Activated effector memory CD4-positive, alpha-beta T cell treated with Interleukin-2 at 50 U/mL for 16 hours (primary cell): ENCODE results near the gene CT45A9.
"Not testable (repeated sequence)": the region's sequence is repeated elsewhere in the genome, so short reads cannot be mapped to it uniquely, and the experiment has no call there.

ENCODE experiments used
- DNase-seq: peaks from one replicate; pipeline ENCODE4 v3.0.0-alpha.2; 2020

The CT45A9 gene, protein sequence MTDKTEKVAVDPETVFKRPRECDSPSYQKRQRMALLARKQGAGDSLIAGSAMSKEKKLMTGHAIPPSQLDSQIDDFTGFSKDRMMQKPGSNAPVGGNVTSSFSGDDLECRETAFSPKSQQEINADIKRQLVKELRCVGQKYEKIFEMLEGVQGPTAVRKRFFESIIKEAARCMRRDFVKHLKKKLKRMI

DNA sequence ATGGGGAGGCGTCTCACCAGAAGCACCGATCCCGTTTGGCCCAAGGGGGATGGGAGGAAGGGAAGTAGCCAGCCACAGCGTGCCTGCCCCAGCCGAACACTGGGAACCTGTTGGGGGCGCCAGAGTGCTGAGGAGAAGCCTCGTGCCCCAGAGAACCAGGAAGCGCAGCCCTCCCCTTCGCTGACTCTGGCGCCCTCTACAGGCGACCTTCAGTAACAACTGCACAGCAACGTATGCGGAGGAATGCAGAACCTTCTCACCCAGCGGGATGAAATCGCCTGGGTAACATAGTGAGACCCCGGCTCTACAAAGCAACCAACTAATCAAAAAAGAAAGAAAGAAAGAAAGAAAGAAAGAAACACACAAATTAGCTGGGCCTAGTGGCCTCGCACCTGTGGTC lies at the start of gene CT45A9:
Gene CT45A9 (minus strand): TSS at position 101 of the 400 bp plus-strand sequence. CDS start 3,751 bp downstream, outside the sequence.
- not testable (repeated sequence) for DNase-seq

DNA sequence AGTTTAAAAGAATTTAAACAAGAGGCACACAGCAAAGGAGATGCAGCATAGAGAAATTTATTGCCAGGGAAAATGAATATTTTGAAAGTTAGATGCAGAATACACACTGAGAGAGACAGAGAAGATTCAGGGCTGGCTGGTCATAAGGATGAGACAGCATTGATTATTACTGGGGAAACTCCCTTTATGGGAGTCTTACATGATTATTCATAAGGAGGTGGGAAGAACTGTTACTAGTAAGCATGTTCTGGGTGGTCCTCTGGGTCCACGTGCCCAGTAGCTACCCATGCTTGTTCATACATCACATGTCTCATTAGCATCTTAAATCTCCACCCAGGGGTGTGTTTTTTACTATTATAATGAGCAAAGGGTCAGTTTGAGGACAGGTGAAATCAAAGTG lies 48.9 kb upstream of the CT45A9 start:
- not testable (repeated sequence) for DNase-seq

DNA sequence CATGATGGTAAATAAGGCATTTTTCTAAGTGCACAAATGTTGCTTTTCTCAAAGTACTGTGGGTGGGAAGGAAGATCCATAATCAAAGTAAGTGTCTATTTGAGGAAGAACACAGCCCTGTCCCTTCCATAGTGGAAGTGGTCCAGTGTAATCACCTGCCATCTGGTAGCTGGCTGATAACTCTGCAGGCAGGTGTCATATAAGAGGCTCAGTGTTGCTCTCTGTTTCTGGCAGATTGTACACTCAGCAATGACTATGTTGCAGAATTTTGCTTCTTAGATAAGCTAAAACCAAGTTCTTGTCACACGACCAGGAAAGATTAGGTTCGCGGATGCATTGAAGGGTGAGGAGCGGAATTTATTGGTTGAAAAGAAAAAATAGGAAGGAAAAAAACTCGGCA lies 42.8 kb upstream of the CT45A9 start:
- no peak for DNase-seq

DNA sequence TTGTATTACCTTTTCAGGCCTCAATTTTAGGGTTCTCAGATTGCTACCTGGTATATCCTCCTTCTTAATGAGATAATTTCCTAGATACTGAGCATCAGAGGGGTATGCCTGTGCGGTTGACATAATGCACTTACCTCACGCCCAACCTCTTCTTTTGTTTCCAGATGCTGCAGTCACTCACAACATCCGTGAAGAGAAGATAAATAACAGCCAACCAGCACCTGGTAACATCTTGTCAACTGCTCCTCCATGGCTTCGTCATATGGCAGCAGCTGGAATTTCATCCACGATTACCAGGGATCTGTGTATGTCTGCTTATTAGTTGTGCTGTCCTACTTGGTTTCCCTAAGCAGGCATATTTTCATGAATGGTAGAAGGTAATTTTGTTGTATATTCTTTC lies 38.6 kb upstream of the CT45A9 start:
- no peak for DNase-seq

DNA sequence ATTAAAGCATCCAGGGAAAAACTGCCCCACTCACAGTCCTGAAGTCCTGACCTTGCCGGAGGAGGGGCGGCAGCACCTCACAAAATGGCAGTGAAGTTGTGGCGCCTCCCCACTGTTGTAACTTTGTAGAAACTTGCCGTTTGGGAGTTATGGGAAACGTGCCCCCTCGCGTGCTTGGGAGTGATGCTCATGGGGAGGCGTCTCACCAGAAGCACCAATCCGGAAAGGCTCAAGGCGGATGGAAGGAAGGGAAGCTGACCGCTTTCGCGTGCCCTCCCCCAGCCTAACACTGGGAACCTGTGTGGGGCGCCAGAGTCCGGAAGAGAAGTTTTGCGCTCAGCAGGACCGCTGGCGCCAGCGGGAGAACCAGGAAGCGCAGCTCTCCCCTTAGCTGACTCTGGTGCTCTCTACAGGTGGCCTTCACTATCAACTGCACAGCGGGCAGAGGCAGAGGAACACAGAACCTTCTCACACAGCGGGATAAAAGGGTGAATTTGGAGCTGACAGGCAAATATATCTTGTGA lies 21.7 kb upstream of the CT45A9 start, which contains the start of the genes CT45A10 and SAGE1:
Gene CT45A10 (minus strand): TSS at position 151 of the 524 bp plus-strand sequence. CDS start 8,100 bp downstream, outside the sequence.
Gene SAGE1 (plus strand): TSS at position 423 of the 524 bp plus-strand sequence. CDS start 2,527 bp downstream, outside the sequence.
- no peak for DNase-seq

DNA sequence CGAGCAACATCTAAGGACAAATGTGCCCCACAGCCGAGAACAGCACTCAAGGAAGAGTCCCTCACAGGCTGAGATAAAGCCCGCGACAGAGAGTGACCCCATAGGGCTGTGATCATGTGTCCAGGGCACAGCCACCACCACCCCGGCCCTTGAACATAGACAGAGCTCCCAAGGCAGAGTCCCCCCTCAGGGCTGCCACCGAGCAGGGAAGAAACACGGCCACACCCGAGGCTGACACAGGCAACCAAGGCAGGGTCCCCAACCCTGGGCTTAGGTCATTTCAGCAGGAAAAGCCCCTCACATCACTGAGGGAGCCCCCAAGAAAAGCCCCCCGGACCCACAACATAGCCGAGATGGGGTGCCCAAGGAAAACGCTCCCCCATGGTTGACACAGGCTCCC lies 21.2 kb upstream of the CT45A9 start:
- no peak for DNase-seq

DNA sequence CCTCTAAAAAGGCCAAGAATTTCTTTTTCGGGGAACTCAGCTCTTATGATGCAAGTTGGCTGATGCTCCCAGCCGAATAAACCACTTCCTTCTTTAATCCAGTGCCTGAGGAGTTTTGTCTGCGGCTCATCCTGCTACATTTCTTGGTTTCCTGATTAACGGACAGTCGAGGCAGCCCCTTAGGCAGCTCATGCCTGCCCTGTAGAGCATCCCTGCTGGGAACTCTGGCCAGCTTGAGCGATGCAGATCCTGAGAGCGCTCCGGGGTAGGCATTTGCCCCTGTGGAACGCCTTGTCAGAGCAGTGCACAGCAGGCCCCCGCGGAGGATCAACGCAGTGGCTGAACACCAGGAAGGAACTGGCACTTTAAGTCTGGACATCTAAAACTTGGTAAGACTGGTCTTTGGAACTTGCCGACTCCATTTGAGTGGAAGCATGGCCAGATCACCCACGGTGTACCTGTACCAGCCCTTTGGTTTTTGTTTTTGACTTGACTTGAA lies 18.5 kb upstream of the CT45A9 start:
- no peak for DNase-seq

DNA sequence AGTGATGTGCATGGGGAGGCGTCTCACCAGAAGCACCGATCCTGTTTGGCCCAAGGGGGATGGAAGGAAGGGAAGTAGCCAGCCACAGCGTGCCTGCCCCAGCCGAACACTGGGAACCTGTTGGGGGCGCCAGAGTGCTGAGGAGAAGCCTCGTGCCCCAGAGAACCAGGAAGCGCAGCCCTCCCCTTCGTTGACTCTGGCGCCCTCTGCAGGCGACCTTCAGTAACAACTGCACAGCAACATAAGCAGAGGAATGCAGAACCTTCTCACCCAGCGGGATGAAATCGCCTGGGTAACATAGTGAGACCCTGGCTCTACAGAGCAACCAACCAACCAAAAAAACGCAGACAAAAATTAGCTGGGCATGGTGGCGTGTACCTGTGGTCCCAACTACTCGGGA lies 17.4 kb upstream of the CT45A9 start:
- DNase-seq: not testable (repeated sequence)

DNA sequence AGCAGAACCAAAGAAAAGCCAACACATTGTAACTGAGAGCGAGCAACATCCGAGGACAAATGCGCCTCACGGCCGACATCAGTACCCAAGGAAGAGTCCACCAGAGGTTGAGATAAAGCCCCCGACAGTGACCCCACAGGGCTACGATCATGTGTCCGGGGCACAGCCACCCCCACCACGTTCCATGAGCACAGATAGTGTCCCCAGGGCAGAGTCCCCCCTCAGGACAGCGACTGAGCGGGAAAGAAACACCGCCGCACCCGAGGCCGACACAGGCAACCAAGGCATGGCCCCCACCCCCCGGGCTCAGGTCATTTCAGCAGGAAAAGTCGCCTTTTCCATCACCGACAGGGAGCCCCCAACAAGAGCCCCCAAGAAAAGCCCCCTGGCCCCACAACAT lies 16.6 kb upstream of the CT45A9 start:
- not testable (repeated sequence) for DNase-seq

DNA sequence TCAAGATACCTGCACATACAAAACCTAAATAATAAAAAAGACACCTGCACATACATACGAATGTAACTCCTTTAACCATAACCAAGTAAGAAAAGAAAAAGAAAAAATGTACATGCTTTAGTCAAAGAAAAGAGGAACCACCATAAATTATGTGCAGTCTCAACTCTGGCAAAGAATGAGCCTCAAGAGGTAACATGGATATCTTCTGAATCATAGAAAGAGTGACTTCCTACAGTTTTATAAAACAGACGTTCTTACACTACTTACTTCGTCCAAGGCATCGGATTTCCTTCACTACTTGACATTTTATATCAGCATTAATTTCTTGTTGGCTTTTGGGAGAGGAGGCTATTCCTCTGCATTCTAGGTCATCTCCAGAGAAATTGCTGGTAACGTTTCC lies 11.1 kb upstream of the CT45A9 start:
- DNase-seq: not testable (repeated sequence)

DNA sequence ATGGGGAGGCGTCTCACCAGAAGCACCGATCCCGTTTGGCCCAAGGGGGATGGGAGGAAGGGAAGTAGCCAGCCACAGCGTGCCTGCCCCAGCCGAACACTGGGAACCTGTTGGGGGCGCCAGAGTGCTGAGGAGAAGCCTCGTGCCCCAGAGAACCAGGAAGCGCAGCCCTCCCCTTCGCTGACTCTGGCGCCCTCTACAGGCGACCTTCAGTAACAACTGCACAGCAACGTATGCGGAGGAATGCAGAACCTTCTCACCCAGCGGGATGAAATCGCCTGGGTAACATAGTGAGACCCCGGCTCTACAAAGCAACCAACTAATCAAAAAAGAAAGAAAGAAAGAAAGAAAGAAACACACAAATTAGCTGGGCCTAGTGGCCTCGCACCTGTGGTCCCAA lies 17.2 kb downstream of the CT45A9 start, which contains the start of gene CT45A8:
Gene CT45A8 (minus strand): TSS at position 101 of the 400 bp plus-strand sequence. CDS start 3,755 bp downstream, outside the sequence.
- DNase-seq: not testable (repeated sequence)

DNA sequence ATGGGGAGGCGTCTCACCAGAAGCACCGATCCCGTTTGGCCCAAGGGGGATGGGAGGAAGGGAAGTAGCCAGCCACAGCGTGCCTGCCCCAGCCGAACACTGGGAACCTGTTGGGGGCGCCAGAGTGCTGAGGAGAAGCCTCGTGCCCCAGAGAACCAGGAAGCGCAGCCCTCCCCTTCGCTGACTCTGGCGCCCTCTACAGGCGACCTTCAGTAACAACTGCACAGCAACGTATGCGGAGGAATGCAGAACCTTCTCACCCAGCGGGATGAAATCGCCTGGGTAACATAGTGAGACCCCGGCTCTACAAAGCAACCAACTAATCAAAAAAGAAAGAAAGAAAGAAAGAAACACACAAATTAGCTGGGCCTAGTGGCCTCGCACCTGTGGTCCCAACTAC lies 34.4 kb downstream of the CT45A9 start, which contains the start of gene CT45A7:
Gene CT45A7 (minus strand): TSS at position 101 of the 400 bp plus-strand sequence. CDS start 3,747 bp downstream, outside the sequence.
- DNase-seq: not testable (repeated sequence)

DNA sequence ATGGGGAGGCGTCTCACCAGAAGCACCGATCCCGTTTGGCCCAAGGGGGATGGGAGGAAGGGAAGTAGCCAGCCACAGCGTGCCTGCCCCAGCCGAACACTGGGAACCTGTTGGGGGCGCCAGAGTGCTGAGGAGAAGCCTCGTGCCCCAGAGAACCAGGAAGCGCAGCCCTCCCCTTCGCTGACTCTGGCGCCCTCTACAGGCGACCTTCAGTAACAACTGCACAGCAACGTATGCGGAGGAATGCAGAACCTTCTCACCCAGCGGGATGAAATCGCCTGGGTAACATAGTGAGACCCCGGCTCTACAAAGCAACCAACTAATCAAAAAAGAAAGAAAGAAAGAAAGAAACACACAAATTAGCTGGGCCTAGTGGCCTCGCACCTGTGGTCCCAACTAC lies 51.7 kb downstream of the CT45A9 start, which contains the start of gene CT45A2:
Gene CT45A2 (minus strand): TSS at position 101 of the 400 bp plus-strand sequence. CDS start 3,747 bp downstream, outside the sequence.
- DNase-seq: not testable (repeated sequence)
